Colonic mucosa (tissue), 4 donors: ENCODE data around the gene SPINDOC. TPM values are rescaled to one million over a fixed set of nuclear protein-coding genes. Genes with fewer than 3 reads are reported as not detected.

ENCODE experiments used
- DNase-seq: peaks from one replicate; pipeline ENCODE4 v3.0.0-alpha.2; 2020
- H3K27ac ChIP-seq: fragments of 200-600 bp; one replicate; pipeline ENCODE4 v1.8.0; 2021
- H3K27me3 ChIP-seq: fragments of 200-600 bp; one replicate; pipeline ENCODE4 v1.8.0; 2021
- H3K36me3 ChIP-seq: fragments of 200-600 bp; one replicate; pipeline ENCODE4 v1.8.0; 2021
- H3K4me1 ChIP-seq: fragments of 200-600 bp; one replicate; pipeline ENCODE4 v1.8.0; 2021; ENCODE audit warnings: mild to moderate bottlenecking
- H3K4me3 ChIP-seq: fragments of 200-600 bp; one replicate; pipeline ENCODE4 v1.8.0; 2021
- H3K9ac ChIP-seq, 2 donors: one replicate each; pipeline ENCODE4 v1.7.0; 2013; ENCODE audit warnings: control low read depth in 2 of 2, low read depth in 2 of 2, low read length in 2 of 2
- H3K9me3 ChIP-seq: fragments of 200-600 bp; one replicate; pipeline ENCODE4 v1.8.0; 2021
- CTCF ChIP-seq: fragments of 200-600 bp; IDR thresholded peaks from one replicate; pipeline ENCODE4 v1.8.0; 2022; ENCODE audit warnings: antibody characterized with exemption, mild to moderate bottlenecking
- intact Hi-C: fragments of 100-400 bp; cut with DNase I; formaldehyde crosslinking; loops from one replicate; pipeline ENCODE4 v1.14.1; 2022
- total RNA-seq, 2 donors: library from RNA; stranded (reverse); fragmentation: NEBNext Ultra II Directional in 1 of 2; extraction: Animal tissue kit (Norgen Biotek cat#: 25700) in 1 of 2; gene quantifications; one replicate each; pipeline ENCODE4 v1.2.1, GENCODE V29; 2021
- donor health status: healthy.
- donor health status: DM: no; HTN: no; CAD: no.
- donor health status: DM: no; HTN: no; CAD: no.

The SPINDOC gene
- total RNA-seq, 2 donors from 2014 or later, result 9.3 to 11.8 TPM

GRCh38 chr11:63765688-63766241, 47.5 kb upstream of the SPINDOC start:
- intact Hi-C loops, result loop anchor here (5.0 kb wide), 2 partner anchors 72 to 177 kb away; partner anchors contain the start of gene MARK2
- Histone ChIP-seq H3K9me3 (no peaks in the 10 kb centered on the region), H3K27me3 (peaks cover 7% of the 10 kb centered on the region), H3K4me1 (peaks cover 35% of the 10 kb centered on the region), H3K36me3 (no peaks in the 10 kb centered on the region), H3K9ac (peak overlapping the region in 1 of 2 donors; percentile 58), H3K4me3 (no peak overlapping the region), H3K27ac (no peak overlapping the region)
- TF ChIP-seq CTCF, result no peak
- DNase-seq, result peak; percentile 36

GRCh38 chr11:63766531-63767235, 46.6 kb upstream of the SPINDOC start:
- Histone ChIP-seq H3K36me3 (no peaks in the 10 kb centered on the region), H3K9ac (peak overlapping the region in 1 of 2 donors; percentile 3), H3K4me3 (peak overlapping the region; percentile 79), H3K27me3 (peaks cover 7% of the 10 kb centered on the region), H3K9me3 (no peaks in the 10 kb centered on the region), H3K27ac (no peak overlapping the region), H3K4me1 (peaks cover 35% of the 10 kb centered on the region)
- intact Hi-C loops, result loop anchor here (5.0 kb wide), 2 partner anchors 71 to 176 kb away; partner anchors contain the start of gene MARK2
- TF ChIP-seq CTCF, result no peak
- DNase-seq, result peak; percentile 47

- Histone ChIP-seq H3K9me3 (no peaks in the 10 kb centered on the region), H3K4me1 (peaks cover 35% of the 10 kb centered on the region), H3K4me3 (peak overlapping the region; percentile 79), H3K27ac (peak overlapping the region; percentile 67), H3K9ac (peak overlapping the region in 1 of 2 donors; percentile 76), H3K36me3 (no peaks in the 10 kb centered on the region), H3K27me3 (peaks cover 7% of the 10 kb centered on the region)
- DNase-seq, result no peak
- TF ChIP-seq CTCF, result no peak
- intact Hi-C loops, result loop anchor here (5.0 kb wide), 2 partner anchors 70 to 175 kb away; partner anchors contain the start of gene MARK2
These were observed 46.0 kb upstream of the SPINDOC start for GRCh38 chr11:63767267-63767564.

- H3K4me1 ChIP-seq, result peaks cover 30% of the 10 kb centered on the region
- intact Hi-C loops, result loop anchor here (5.0 kb wide), 2 partner anchors 70 to 175 kb away; partner anchors contain the start of gene MARK2
- H3K9me3 ChIP-seq, result no peaks in the 10 kb centered on the region
These were observed 45.6 kb upstream of the SPINDOC start for GRCh38 chr11:63767565-63768236.

More at GRCh38 chr11:63767565-63768236, 45.6 kb upstream of the SPINDOC start:
- peaks cover 7% of the 10 kb centered on the region for H3K27me3 ChIP-seq
- TF ChIP-seq CTCF, result no peak
- DNase-seq, result peak; percentile 73
- H3K27ac ChIP-seq, result peak overlapping the region; percentile 67
- no peaks in the 10 kb centered on the region for H3K36me3 ChIP-seq
- peak overlapping the region; percentile 79 for H3K4me3 ChIP-seq
- H3K9ac ChIP-seq, result peak overlapping the region; percentile 52 to 76
